Aorta (tissue), 5 donors: ENCODE measurements around the gene NFX1. TPM values are rescaled to one million over a fixed set of nuclear protein-coding genes. Genes with fewer than 3 reads are reported as not detected.
"Not testable (repeated sequence)": the region's sequence is repeated elsewhere in the genome, so short reads cannot be mapped to it uniquely, and the experiment has no call there.

Experiments
- ATAC-seq: fragments of 200-7000 bp; cut with Tn5 transposase; one replicate; pipeline ENCODE4 v1.9.1; 2022; ENCODE audit warnings: moderate library complexity; ENCODE audit not compliant: low FRiP score
- DNase-seq, 2 donors: peaks; one replicate each; pipeline ENCODE4 v3.0.0-alpha.2; 2020
- H3K27ac ChIP-seq, 2 donors: one replicate each; pipeline ENCODE4 v1.5.1; 2013; ENCODE audit warnings: low read length in 2 of 2, mild to moderate bottlenecking in 2 of 2, moderate library complexity in 2 of 2, control low read depth in 1 of 2, inconsistent platforms in 1 of 2, low read depth in 1 of 2
- H3K27me3 ChIP-seq, 2 donors: one replicate each; pipeline ENCODE4 v1.6.1; 2013; ENCODE audit warnings: control low read depth in 1 of 2, low read length in 1 of 2, mild to moderate bottlenecking in 1 of 2, moderate library complexity in 1 of 2; ENCODE audit not compliant: insufficient read depth in 2 of 2, control insufficient read depth in 1 of 2
- H3K36me3 ChIP-seq, 2 donors: one replicate each; pipeline ENCODE4 v1.6.1; 2013; ENCODE audit warnings: control low read depth in 1 of 2, low read length in 1 of 2, mild to moderate bottlenecking in 1 of 2; ENCODE audit not compliant: insufficient read depth in 2 of 2, control insufficient read depth in 1 of 2
- H3K4me1 ChIP-seq, 2 donors: one replicate each; pipeline ENCODE4 v1.6.1; 2013; ENCODE audit warnings: low read length in 2 of 2, control low read depth in 1 of 2, mild to moderate bottlenecking in 1 of 2, moderate library complexity in 1 of 2; ENCODE audit not compliant: insufficient read depth in 2 of 2, control insufficient read depth in 1 of 2
- H3K4me3 ChIP-seq, 2 donors: one replicate each; pipeline ENCODE4 v1.5.1; 2013; ENCODE audit warnings: low read length in 2 of 2, control low read depth in 1 of 2, mild to moderate bottlenecking in 1 of 2
- H3K9me3 ChIP-seq: one replicate; pipeline ENCODE4 v1.6.1; 2013; ENCODE audit warnings: mild to moderate bottlenecking, low read length; ENCODE audit not compliant: control insufficient read depth
- WGBS, 2 donors: extraction: QIAGEN DNeasy Blood & Tissue Kit; methylation state at CpG; one replicate each; pipeline ENCODE4 v1.1.7; 2013; 5-methylcytosine and 5-hydroxymethylcytosine counted together
- intact Hi-C, 2 donors: fragments of 100-400 bp; cut with DNase I; formaldehyde crosslinking; loops; one replicate each; pipeline versions ENCODE4 v1.14.2 to v1.15.0; 2022
- polyA plus RNA-seq, 2 donors: library from polyadenylated mRNA; stranded (reverse); fragments of 200-250 nt; gene quantifications; one replicate each; pipeline ENCODE4 v1.2.3, GENCODE V29; 2013
- total RNA-seq, 2 donors: library from RNA; stranded (reverse); fragmentation: NEBNext Ultra II Directional; extraction: Animal tissue kit (Norgen Biotek cat#: 25700); gene quantifications; one replicate each; pipeline ENCODE4 v1.2.1, GENCODE V29; 2021
- donor health status: healthy with polysubstance abuse.
- donor health status: Bipolar disorder and iron deficiency.
- donor health status: DM: no; HTN: no; CAD: no.
- donor health status: DM: no; HTN: no; CAD: no.
- donor health status: DM: yes; HTN: yes; CAD: no.

The NFX1 gene
- total and polyA plus RNA-seq, 4 donors: 21.4 to 38.3 (median 29.7) TPM

GRCh38 chr9:33349743-33350142, 59.4 kb downstream of the NFX1 start:
- Histone ChIP-seq H3K9me3 (no peaks in the 10 kb centered on the region), H3K4me1 (peaks cover 0 to 3% of the 10 kb centered on the region in 2 donors), H3K36me3 (peaks cover 5 to 8% of the 10 kb centered on the region in 2 donors), H3K27me3 (no peaks in the 10 kb centered on the region), H3K27ac (peak overlapping the region in 1 of 2 donors; percentile 77), H3K4me3 (no peak overlapping the region)
- ATAC-seq: no peak
- intact Hi-C loops: no loop called here
- DNase-seq: no peak
- 59 to 67% methylated on average over 2 of the region's 2 CpGs for WGBS, 2 donors

GRCh38 chr9:33350310-33350709, 60.0 kb downstream of the NFX1 start:
- ATAC-seq (peak; percentile 75), DNase-seq (no peak)
- Histone ChIP-seq H3K9me3 (no peaks in the 10 kb centered on the region), H3K4me3 (no peak overlapping the region), H3K36me3 (peaks cover 5 to 8% of the 10 kb centered on the region in 2 donors), H3K4me1 (peaks cover 0 to 3% of the 10 kb centered on the region in 2 donors), H3K27ac (peak overlapping the region; percentile 43 to 96), H3K27me3 (no peaks in the 10 kb centered on the region)
- WGBS, 2 donors: 29 to 33% methylated on average over 2 of the region's 2 CpGs
- intact Hi-C loops: no loop called here

GRCh38 chr9:33351547-33351946, 61.2 kb downstream of the NFX1 start:
- no peak overlapping the region for H3K4me3 ChIP-seq
- WGBS, 2 donors: 84 to 88% methylated on average over 4 of the region's 4 CpGs
- H3K27me3 ChIP-seq: no peaks in the 10 kb centered on the region
- H3K4me1 ChIP-seq: peaks cover 0 to 3% of the 10 kb centered on the region in 2 donors
- ATAC-seq (no peak), DNase-seq (no peak)
- H3K9me3 ChIP-seq: no peaks in the 10 kb centered on the region
- peaks cover 0 to under 1% of the 10 kb centered on the region in 2 donors for H3K36me3 ChIP-seq
- peak overlapping the region in 1 of 2 donors; percentile 42 for H3K27ac ChIP-seq
- intact Hi-C loops: no loop called here

- Histone ChIP-seq H3K4me1 (peaks cover 0 to 3% of the 10 kb centered on the region in 2 donors), H3K36me3 (no peaks in the 10 kb centered on the region), H3K4me3 (no peak overlapping the region), H3K27ac (peak overlapping the region in 1 of 2 donors; percentile 39), H3K27me3 (no peaks in the 10 kb centered on the region), H3K9me3 (no peaks in the 10 kb centered on the region)
- no peak for DNase-seq
- ATAC-seq: no peak
- WGBS, 2 donors: 33 to 41% methylated on average over 5 of the region's 5 CpGs
- intact Hi-C loops: no loop called here
Observed at GRCh38 chr9:33354651-33355211, 64.4 kb downstream of the NFX1 start.

DNA sequence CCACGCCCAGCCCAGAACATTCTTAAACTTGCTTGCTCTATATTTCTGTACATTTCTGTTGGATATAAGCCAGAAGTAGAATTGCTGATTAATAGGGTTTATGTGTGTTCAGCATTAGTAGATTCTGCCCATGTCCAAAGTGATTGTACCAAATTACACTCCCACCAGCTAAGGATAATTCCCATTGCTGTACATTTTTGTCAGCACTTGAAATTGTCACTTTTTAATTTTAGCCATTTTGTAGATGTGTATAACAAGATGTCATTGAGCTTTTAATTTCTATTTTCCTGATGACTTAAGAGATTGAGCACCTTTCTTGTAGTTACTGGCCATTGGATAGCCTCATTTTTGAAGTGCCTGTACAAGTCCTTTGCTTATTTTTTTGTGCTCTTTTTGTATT, 65.6 kb downstream of the NFX1 start:
- Histone ChIP-seq H3K27ac (no peak overlapping the region), H3K4me3 (no peak overlapping the region), H3K9me3 (no peaks in the 10 kb centered on the region), H3K27me3 (no peaks in the 10 kb centered on the region), H3K36me3 (no peaks in the 10 kb centered on the region), H3K4me1 (no peaks in the 10 kb centered on the region)
- DNase-seq (no peak), ATAC-seq (no peak)
- WGBS, 2 donors: 94 to 100% methylated on average over 1 of the region's 1 CpG
- intact Hi-C loops: no loop called here

GRCh38 chr9:33358641-33359040, 68.3 kb downstream of the NFX1 start:
- H3K4me3 ChIP-seq, H3K27me3 ChIP-seq, intact Hi-C loops, H3K27ac ChIP-seq, H3K9me3 ChIP-seq, H3K36me3 ChIP-seq, H3K4me1 ChIP-seq, DNase-seq, ATAC-seq: not testable (repeated sequence)
- 97 to 100% methylated on average over 3 of the region's 3 CpGs for WGBS, 2 donors

DNA sequence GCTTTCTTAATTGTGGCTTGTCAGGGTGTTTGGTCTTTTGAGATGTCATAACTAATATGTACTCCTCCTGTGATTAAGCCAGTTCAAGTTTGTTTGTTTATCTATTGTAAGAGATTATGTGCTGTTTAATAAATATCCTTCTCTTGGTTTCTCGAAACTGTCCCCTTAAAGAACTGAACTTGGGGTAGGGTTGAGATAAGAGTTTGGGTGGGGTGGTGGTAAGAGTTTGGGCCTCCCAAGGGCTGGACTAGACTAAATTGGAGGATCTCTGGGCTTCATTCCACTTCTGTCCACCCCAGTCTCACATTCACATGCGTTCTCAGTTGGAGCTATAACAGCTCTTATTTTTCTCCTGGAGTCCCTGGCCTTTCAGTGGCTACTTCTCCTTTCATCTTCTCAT, 73.8 kb downstream of the NFX1 start:
- H3K27ac ChIP-seq: no peak overlapping the region
- DNase-seq (no peak), ATAC-seq (no peak)
- peaks cover 5 to 8% of the 10 kb centered on the region in 2 donors for H3K36me3 ChIP-seq
- intact Hi-C loops: no loop called here
- 84 to 96% methylated on average over 2 of the region's 2 CpGs for WGBS, 2 donors
- H3K9me3 ChIP-seq: no peaks in the 10 kb centered on the region
- H3K4me1 ChIP-seq: no peaks in the 10 kb centered on the region
- H3K4me3 ChIP-seq: no peak overlapping the region
- H3K27me3 ChIP-seq: no peaks in the 10 kb centered on the region

- H3K36me3 ChIP-seq, ATAC-seq, H3K27ac ChIP-seq, H3K4me3 ChIP-seq, H3K4me1 ChIP-seq, H3K27me3 ChIP-seq, intact Hi-C loops, H3K9me3 ChIP-seq, DNase-seq: not testable (repeated sequence)
- 94% methylated on average over 4 of the region's 4 CpGs for WGBS, 2 donors
Observed at GRCh38 chr9:33364814-33365213, 74.5 kb downstream of the NFX1 start.

DNA sequence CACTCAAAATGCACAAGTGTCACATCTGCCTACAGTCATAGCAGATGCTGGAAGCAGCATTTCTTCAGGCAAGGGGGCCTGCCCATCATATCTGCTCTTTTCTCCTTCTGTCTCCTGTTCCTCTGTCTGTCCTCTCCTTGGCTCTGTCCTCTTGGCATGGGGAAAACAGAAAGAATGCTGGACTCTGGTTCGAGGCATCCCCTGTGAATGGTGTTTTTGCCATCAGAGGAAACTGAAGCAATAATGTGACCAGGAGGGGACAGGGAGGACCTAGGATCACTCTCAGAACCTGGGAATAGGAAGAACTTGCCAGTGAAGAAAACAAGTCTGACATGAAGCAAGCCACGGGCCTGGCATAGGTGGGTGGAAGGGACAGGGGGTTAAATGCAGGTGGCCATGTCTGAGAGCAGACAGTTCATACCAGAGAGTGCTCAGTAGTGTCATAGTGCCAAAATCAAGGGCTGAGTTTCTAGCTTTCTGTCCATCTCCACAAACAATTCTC, 76.7 kb downstream of the NFX1 start:
- H3K27me3 ChIP-seq: no peaks in the 10 kb centered on the region
- H3K4me1 ChIP-seq: no peaks in the 10 kb centered on the region
- no peak overlapping the region for H3K27ac ChIP-seq
- intact Hi-C loops: no loop called here
- no peak for ATAC-seq
- no peaks in the 10 kb centered on the region for H3K9me3 ChIP-seq
- peaks cover 5 to 10% of the 10 kb centered on the region in 2 donors for H3K36me3 ChIP-seq
- no peak for DNase-seq
- 86 to 91% methylated on average over 2 of the region's 2 CpGs for WGBS, 2 donors
- no peak overlapping the region for H3K4me3 ChIP-seq
